Uterus (tissue), 4 donors: ENCODE data around the gene AP1B1. TPM values are rescaled to one million over a fixed set of nuclear protein-coding genes. Genes with fewer than 3 reads are reported as not detected.

Experiments used
- DNase-seq, 2 donors: peaks; one replicate each; pipeline ENCODE4 v3.0.0-alpha.2; 2019 to 2020
- H3K27ac ChIP-seq, 2 donors: fragments of 200-600 bp; sonication (generic); 1 replicate in 1 of 2; 2 replicates in 1 of 2; pipeline ENCODE4 v1.5.1; 2016 to 2018
- H3K27me3 ChIP-seq, 2 donors: fragments of 200-600 bp; sonication (generic); one replicate each; pipeline ENCODE4 v1.5.1; 2018 to 2019; ENCODE audit warnings: control low read depth in 1 of 2
- H3K36me3 ChIP-seq, 2 donors: fragments of 200-600 bp; sonication (generic); one replicate each; pipeline ENCODE4 v1.5.1; 2019; ENCODE audit warnings: control low read depth in 1 of 2
- H3K4me1 ChIP-seq, 2 donors: fragments of 200-600 bp; sonication (generic); one replicate each; pipeline ENCODE4 v1.5.1; 2018 to 2019; ENCODE audit warnings: control low read depth in 1 of 2
- H3K4me3 ChIP-seq, 2 donors: fragments of 200-600 bp; sonication (generic); 1 replicate in 1 of 2; 2 replicates in 1 of 2; pipeline ENCODE4 v1.5.1; 2018 to 2019; ENCODE audit warnings: mild to moderate bottlenecking in 1 of 2
- H3K9me3 ChIP-seq, 2 donors: fragments of 200-600 bp; sonication (generic); one replicate each; pipeline ENCODE4 v1.5.1; 2019; ENCODE audit warnings: control low read depth in 1 of 2
- POLR2A ChIP-seq, 2 donors: fragments of 450-650 bp; IDR thresholded peaks; one replicate each; pipeline ENCODE4 v1.6.1; 2016; ENCODE audit warnings: antibody characterized with exemption in 2 of 2, mild to moderate bottlenecking in 1 of 2, moderate library complexity in 1 of 2
- intact Hi-C: fragments of 100-400 bp; cut with DNase I; formaldehyde crosslinking; loops from one replicate; pipeline ENCODE4 v1.15.1; 2023; ENCODE audit warnings: low total_unique reads
- total RNA-seq, 4 donors: library from RNA; depleted of rRNA in 3 of 4; stranded (reverse); fragments of >200 nt in 3 of 4; gene quantifications; one replicate each; pipeline versions ENCODE4 v1.1.0 to v1.2.4, GENCODE V29; 2014 to 2023
- TF ChIP-seq, protein P1 (sequence below), 4 experiments: fragments of 200-600 bp in 2 of 4; fragments of 450-650 bp in 2 of 4; sonication (generic) in 2 of 4; IDR thresholded peaks; one replicate each; pipeline ENCODE4 v1.5.1; 2016 to 2019; ENCODE audit warnings: antibody characterized with exemption in 4 of 4, mild to moderate bottlenecking in 2 of 4, moderate library complexity in 1 of 4
- donor health status: DM: yes; HTN: yes; CAD: no.

AP1B1 gene
- total RNA-seq, 4 donors from 2014 or later: 32.3 to 49.6 (median 36.6) TPM

DNA sequence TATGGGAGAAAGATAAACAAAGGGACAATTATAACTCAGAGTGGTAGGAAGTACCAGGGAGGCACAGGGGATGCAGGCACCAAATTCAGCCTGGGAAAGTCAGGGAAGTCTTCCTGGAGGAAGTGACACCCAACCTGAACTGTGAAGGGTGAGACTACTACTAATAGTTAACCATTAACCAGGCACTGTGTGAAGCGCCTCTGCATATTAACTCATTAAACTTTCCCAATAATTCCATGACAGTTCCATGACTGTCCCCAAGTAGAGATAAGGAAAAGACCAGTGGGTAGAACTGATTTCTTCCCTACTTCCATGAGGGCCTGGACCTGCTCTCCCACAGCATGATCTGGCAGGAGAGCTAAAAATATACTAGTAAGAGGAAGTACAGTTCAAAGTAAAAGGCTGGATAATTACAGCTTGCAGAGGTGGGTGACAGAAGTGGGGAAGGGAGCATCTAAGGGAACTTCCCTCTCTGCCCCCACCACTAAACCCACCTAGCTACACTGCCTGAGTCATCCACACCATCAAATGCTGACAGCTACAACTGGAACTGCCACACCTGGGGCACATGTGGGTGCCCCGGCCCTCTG lies 4.7 kb upstream of the AP1B1 start:
- Histone ChIP-seq H3K27me3 (no peaks in the 10 kb centered on the region), H3K36me3 (no peaks in the 10 kb centered on the region), H3K4me3 (no peak overlapping the region), H3K4me1 (peaks cover 0 to 4% of the 10 kb centered on the region in 2 donors), H3K27ac (no peak overlapping the region), H3K9me3 (no peaks in the 10 kb centered on the region)
- intact Hi-C loops: no loop called here
- TF ChIP-seq POLR2A (IDR thresholded peaks at IDR 0.05): no peak
- TF ChIP-seq, protein P1, sequence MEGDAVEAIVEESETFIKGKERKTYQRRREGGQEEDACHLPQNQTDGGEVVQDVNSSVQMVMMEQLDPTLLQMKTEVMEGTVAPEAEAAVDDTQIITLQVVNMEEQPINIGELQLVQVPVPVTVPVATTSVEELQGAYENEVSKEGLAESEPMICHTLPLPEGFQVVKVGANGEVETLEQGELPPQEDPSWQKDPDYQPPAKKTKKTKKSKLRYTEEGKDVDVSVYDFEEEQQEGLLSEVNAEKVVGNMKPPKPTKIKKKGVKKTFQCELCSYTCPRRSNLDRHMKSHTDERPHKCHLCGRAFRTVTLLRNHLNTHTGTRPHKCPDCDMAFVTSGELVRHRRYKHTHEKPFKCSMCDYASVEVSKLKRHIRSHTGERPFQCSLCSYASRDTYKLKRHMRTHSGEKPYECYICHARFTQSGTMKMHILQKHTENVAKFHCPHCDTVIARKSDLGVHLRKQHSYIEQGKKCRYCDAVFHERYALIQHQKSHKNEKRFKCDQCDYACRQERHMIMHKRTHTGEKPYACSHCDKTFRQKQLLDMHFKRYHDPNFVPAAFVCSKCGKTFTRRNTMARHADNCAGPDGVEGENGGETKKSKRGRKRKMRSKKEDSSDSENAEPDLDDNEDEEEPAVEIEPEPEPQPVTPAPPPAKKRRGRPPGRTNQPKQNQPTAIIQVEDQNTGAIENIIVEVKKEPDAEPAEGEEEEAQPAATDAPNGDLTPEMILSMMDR (IDR thresholded peaks at IDR 0.05): no peak
- DNase-seq: no peak

DNA sequence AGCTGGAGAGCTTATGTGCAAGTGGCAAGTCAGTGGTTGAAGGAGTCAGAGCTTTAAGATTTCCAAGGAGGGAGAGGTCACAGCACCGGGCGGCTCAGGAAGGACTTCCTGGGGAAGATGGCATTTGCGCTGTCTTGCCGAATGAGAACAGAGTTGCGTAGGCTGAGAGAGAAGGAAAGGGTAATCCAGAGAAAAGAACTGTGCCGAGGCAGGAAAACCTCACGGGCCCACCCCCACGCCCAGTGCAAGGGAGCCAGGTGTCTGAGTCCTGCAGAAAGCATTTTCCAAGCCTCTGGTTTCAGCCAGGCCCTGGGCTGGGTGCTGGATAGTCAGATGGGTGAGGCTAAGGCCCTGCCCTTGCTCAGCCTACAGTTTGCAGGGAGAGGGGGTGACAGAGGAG lies 3.2 kb upstream of the AP1B1 start:
- H3K36me3 ChIP-seq: no peaks in the 10 kb centered on the region
- DNase-seq: no peak
- intact Hi-C loops: no loop called here
- no peak for TF ChIP-seq POLR2A (IDR thresholded peaks at IDR 0.05)
- TF ChIP-seq, protein P1 (IDR thresholded peaks at IDR 0.05): no peak
- peaks cover 0 to 4% of the 10 kb centered on the region in 2 donors for H3K4me1 ChIP-seq
- H3K27me3 ChIP-seq: no peaks in the 10 kb centered on the region
- H3K27ac ChIP-seq: no peak overlapping the region
- no peaks in the 10 kb centered on the region for H3K9me3 ChIP-seq
- H3K4me3 ChIP-seq: no peak overlapping the region

DNA sequence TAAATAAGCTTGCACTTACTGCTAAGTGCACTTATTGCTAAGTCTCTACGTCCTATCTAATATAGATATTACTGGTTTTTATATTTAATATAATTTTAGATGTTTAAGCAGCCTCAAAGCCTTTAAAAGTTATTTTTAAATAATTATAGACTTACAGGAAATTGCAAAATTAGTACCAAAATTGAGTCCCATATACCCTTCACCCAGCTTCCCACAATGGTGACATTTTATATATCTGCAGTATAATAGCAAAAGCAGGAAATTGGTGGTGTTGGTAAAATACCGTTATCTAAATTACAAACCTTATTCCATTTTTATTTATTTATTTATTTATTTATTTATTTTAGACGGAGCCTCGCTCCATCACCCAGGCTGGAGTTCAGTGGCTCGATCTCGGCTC lies 1.9 kb upstream of the AP1B1 start:
- no peaks in the 10 kb centered on the region for H3K27me3 ChIP-seq
- H3K4me1 ChIP-seq: peaks cover 0 to 4% of the 10 kb centered on the region in 2 donors
- H3K27ac ChIP-seq: no peak overlapping the region
- TF ChIP-seq, protein P1 (IDR thresholded peaks at IDR 0.05): no peak
- TF ChIP-seq POLR2A (IDR thresholded peaks at IDR 0.05): no peak
- intact Hi-C loops: no loop called here
- no peaks in the 10 kb centered on the region for H3K9me3 ChIP-seq
- no peak overlapping the region for H3K4me3 ChIP-seq
- no peak for DNase-seq
- no peaks in the 10 kb centered on the region for H3K36me3 ChIP-seq

DNA sequence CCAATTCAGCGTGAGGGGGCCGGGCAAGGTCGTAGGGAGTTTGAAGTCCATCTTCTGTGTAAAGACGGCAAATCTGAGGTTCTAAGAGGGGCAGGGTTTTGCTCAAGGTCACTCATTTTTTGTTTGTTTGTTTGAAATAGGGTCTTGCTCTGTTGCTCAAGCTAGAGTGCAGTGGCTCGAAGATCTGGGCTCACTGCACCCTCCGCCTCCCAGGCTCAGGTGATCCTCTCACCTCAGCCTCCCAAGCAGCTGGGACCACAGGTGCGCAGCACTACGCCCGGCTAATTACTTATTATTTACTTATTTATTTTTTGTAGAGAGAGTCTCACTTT lies 355 bp upstream of the AP1B1 start:
- H3K27ac ChIP-seq: peak overlapping the region; percentile 84 to 86
- peak overlapping the region; percentile 78 to 93 for H3K4me3 ChIP-seq
- no peak for DNase-seq
- TF ChIP-seq POLR2A (IDR thresholded peaks at IDR 0.05): no peak
- TF ChIP-seq, protein P1 (IDR thresholded peaks at IDR 0.05): no peak
- H3K36me3 ChIP-seq: no peaks in the 10 kb centered on the region
- peaks cover 0 to 4% of the 10 kb centered on the region in 2 donors for H3K4me1 ChIP-seq
- H3K9me3 ChIP-seq: no peaks in the 10 kb centered on the region
- no peaks in the 10 kb centered on the region for H3K27me3 ChIP-seq
- intact Hi-C loops: no loop called here

DNA sequence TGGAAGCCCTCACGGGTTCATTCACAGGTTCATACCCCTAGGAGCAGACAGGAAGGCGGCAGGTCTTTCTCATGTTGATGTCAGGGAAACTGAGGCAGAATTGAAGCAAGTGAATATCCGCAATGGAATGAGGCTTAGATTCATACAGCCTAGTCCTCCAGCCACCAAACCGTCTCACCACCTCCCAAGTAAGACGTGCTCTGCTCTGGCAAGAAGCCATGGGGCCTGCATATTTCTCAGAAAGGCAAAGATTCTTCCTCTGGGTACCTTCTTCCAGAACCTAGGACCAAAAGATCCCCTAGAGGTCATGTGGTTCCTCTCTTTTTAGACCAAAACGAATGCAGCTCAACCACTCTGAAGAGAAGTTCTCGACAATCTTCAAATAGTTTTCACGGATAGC lies 1.7 kb downstream of the AP1B1 start:
- no peak overlapping the region for H3K4me3 ChIP-seq
- TF ChIP-seq POLR2A (IDR thresholded peaks at IDR 0.05): no peak
- TF ChIP-seq, protein P1 (IDR thresholded peaks at IDR 0.05): no peak
- DNase-seq: no peak
- H3K9me3 ChIP-seq: no peaks in the 10 kb centered on the region
- H3K27ac ChIP-seq: no peak overlapping the region
- H3K27me3 ChIP-seq: no peaks in the 10 kb centered on the region
- intact Hi-C loops: no loop called here
- H3K36me3 ChIP-seq: no peaks in the 10 kb centered on the region
- H3K4me1 ChIP-seq: peaks cover 0 to 4% of the 10 kb centered on the region in 2 donors
